ENCODE data around the gene PPP1R12B. TPM values are rescaled to one million over a fixed set of nuclear protein-coding genes. Genes with fewer than 3 reads are reported as not detected.

PPP1R12B gene
- total RNA-seq, 1 donor = 26.8 TPM

GRCh38 chr1:202310071-202310725 is 38.3 kb upstream of the PPP1R12B start:
- no peak for DNase-seq (ENCODE audit: low read depth)
- H3K4me3 ChIP-seq (ENCODE audit: low read depth, low read length) = no peak overlapping the region
- TF ChIP-seq, protein P1, sequence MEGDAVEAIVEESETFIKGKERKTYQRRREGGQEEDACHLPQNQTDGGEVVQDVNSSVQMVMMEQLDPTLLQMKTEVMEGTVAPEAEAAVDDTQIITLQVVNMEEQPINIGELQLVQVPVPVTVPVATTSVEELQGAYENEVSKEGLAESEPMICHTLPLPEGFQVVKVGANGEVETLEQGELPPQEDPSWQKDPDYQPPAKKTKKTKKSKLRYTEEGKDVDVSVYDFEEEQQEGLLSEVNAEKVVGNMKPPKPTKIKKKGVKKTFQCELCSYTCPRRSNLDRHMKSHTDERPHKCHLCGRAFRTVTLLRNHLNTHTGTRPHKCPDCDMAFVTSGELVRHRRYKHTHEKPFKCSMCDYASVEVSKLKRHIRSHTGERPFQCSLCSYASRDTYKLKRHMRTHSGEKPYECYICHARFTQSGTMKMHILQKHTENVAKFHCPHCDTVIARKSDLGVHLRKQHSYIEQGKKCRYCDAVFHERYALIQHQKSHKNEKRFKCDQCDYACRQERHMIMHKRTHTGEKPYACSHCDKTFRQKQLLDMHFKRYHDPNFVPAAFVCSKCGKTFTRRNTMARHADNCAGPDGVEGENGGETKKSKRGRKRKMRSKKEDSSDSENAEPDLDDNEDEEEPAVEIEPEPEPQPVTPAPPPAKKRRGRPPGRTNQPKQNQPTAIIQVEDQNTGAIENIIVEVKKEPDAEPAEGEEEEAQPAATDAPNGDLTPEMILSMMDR (IDR thresholded peaks at IDR 0.05; ENCODE audit: insufficient read depth, low read length) = no peak

DNA sequence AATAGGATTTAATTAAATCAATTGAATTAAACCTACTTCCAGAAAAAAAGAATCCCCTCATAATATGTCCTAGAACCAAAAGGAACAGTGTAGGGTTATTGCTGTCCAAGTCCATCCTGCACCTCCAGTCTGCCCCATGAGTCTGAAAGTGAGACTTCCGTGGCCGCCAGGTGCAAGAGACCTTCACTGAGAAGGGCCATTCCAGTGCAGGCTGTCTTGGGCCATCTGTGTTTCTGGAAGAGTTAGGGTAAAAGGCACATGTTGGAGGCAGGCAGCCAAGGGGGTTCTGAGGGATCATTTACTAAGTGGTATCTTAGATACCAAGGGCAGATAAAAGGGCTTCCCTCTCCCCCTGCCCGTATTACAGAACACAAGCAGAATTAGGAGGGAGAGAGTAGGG is 37.8 kb upstream of the PPP1R12B start:
- no peak overlapping the region for H3K4me3 ChIP-seq (ENCODE audit: low read depth, low read length)
- TF ChIP-seq, protein P1 (IDR thresholded peaks at IDR 0.05; ENCODE audit: insufficient read depth, low read length) = no peak
- DNase-seq (ENCODE audit: low read depth) = no peak

DNA sequence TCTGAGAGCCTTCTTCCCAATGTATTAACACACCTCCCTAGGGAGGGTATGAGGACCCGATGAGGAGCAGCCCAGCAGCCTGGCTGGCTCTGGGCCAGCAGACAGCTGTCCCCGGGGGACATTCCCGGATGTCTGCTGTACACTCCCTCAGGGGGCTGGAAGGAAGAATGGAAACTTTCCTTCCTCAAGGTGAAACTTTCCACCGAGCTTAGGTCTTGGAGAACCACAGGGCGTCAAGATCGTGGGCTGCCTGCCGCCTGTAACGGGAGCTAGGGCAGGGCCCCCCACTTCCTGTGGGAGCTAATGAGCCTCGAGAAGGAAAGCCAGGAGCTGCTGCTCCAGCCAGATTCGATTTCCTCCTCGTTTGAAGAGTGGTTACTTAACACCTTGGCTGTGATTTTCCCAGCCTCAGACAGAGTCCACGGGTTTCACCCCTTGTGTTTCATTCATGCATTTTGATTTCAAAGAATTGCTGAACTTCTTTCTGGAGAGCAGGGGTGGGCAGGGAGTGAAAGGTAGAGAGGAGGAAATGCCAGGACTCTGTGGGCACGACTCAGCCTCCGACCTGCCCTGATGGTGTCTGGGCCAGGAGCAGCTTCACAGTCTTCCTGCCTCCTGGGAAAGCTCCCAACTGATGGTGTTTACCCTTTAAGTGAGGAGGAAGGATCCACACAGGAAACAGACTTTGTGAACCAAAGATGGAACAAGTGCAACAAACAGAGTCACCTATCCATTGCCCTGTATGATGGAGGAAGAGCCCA is 36.4 kb upstream of the PPP1R12B start:
- H3K4me3 ChIP-seq (ENCODE audit: low read depth, low read length) = no peak overlapping the region
- peak; percentile 13 for DNase-seq (ENCODE audit: low read depth)
- TF ChIP-seq, protein P1 (IDR thresholded peaks at IDR 0.05; ENCODE audit: insufficient read depth, low read length) = no peak

- TF ChIP-seq, protein P1 (IDR thresholded peaks at IDR 0.05; ENCODE audit: insufficient read depth, low read length) = peak; percentile 99
- H3K4me3 ChIP-seq (ENCODE audit: low read depth, low read length) = no peak overlapping the region
- DNase-seq (ENCODE audit: low read depth) = peak; percentile 76
Observed at GRCh38 chr1:202315576-202316168, 32.8 kb upstream of the PPP1R12B start.

- TF ChIP-seq, protein P1 (IDR thresholded peaks at IDR 0.05; ENCODE audit: insufficient read depth, low read length) = no peak
- DNase-seq (ENCODE audit: low read depth) = no peak
- H3K4me3 ChIP-seq (ENCODE audit: low read depth, low read length) = no peak overlapping the region
Observed at GRCh38 chr1:202316186-202316585, 32.3 kb upstream of the PPP1R12B start.

DNA sequence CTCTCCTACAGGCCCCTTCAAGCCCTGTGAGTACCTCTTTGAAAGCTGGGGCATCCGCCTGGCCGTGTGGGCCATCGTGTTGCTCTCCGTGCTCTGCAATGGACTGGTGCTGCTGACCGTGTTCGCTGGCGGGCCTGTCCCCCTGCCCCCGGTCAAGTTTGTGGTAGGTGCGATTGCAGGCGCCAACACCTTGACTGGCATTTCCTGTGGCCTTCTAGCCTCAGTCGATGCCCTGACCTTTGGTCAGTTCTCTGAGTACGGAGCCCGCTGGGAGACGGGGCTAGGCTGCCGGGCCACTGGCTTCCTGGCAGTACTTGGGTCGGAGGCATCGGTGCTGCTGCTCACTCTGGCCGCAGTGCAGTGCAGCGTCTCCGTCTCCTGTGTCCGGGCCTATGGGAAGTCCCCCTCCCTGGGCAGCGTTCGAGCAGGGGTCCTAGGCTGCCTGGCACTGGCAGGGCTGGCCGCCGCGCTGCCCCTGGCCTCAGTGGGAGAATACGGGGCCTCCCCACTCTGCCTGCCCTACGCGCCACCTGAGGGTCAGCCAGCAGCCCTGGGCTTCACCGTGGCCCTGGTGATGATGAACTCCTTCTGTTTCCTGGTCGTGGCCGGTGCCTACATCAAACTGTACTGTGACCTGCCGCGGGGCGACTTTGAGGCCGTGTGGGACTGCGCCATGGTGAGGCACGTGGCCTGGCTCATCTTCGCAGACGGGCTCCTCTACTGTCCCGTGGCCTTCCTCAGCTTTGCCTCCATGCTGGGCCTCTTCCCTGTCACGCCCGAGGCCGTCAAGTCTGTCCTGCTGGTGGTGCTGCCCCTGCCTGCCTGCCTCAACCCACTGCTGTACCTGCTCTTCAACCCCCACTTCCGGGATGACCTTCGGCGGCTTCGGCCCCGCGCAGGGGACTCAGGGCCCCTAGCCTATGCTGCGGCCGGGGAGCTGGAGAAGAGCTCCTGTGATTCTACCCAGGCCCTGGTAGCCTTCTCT is 30.3 kb upstream of the PPP1R12B start:
- no peak overlapping the region for H3K4me3 ChIP-seq (ENCODE audit: low read depth, low read length)
- TF ChIP-seq, protein P1 (IDR thresholded peaks at IDR 0.05; ENCODE audit: insufficient read depth, low read length) = no peak
- DNase-seq (ENCODE audit: low read depth) = no peak

All from fibroblast of the aortic adventitia (primary cell).